ENCODE data around the gene KCNK5.
A peak's percentile ranks its signal among the peaks of the same experiment; 100 is the strongest.

Gene KCNK5

DNA sequence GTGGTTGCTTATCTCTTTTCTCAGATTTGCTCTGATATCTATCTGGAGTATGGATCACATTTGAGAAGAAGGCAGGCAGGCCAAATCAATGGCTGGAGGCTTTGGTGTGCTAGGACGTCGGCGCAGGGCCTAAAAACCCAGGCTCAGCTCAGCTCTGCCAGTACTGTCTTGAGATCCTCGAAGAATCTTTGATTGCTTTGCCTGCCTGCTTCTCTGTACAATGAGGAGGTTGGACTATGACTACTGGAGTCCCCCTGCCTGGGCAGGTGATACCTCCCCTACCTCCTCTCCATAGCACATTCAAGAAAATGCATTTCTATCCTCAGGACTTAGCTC is 25.1 kb downstream of the KCNK5 start:
- DNase-seq, result no peak
- in situ Hi-C loops (cut with HindIII; ENCODE audit: low pct_ligation_motif_present, low pct_unique_long_range_greater_than_20kb, low sequenced_read_pairs), result no loop called here

DNA sequence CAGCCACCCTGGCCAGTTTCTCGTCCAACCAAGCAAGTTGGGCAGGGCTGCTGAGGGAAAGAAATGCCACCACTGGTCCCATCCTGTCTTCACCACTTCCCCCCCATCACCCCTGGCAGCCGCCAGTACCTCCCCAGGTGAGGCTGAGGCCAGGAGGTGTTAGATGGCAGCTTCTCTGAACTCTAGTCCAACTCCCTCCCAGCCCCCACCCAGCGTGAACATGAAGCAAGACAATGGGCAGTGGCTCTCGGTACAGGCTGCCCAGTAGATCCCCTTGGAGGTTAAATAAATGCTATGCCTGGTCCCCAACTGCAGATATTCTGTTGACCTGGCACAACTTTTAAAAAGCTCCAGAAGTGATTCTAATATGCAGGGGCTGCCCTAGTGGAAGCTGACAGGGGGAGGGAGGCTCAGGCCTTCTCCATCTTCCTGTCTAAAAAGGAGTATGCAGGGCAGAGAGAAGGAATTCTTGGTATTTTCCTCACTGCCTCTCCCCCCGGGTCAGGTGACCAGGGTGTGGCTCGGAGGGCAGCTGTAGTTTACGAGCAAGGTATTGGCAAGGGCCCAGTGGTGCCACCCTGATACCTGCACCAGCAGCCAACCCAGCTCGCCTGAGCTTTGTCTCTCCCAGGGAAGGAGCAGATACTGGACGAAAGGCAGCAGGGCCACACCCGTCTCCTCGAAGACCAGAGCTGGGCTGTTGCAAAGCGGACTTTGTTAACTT is 25.7 kb downstream of the KCNK5 start:
- DNase-seq, result no peak
- in situ Hi-C loops (cut with HindIII; ENCODE audit: low pct_ligation_motif_present, low pct_unique_long_range_greater_than_20kb, low sequenced_read_pairs), result no loop called here

DNA sequence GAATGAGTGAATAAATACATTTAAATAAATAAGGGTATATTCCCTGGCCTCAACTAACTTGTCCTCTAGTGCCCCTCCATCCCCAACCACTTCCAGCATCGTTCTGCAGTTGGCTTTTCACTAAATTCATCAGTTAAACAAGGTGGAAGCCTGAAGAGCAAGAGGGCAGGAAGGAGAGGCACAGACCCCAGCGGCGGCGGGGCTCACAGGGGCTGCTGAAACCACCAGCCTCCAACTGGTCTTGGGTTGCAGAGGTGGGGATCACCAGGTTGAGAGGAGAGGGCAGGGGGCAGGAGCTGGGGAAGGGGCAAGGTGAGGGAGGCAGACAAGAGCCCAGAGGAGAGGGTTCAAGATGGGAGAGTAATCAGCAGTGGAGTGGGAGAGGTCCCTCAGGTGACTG is 27.1 kb downstream of the KCNK5 start:
- DNase-seq, result no peak
- in situ Hi-C loops (cut with HindIII; ENCODE audit: low pct_ligation_motif_present, low pct_unique_long_range_greater_than_20kb, low sequenced_read_pairs), result no loop called here

DNA sequence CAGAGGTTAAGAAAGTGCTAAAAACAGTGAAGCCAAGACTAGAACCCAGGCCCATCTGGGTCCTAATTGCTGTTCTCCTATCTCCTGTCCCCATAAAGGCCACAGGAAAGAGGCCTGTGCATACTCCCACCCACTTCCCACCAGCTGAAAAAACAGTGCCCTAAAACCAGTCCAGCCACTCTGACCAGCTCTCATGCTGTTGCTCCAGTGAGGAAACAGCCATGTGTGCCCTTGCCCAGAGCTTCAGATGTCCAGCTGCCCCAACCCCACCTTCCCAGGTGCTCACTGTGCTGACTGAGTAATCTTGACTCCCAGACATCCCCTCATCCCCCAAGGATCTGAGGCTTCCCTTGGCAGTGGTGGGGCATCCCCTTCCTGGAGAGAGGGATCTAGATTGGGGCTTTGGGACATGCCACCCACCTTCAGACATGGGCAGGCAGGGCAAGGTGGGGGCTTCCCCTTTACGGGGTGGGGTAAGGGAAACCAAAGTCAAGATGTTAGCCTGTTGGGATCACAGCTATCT is 28.7 kb downstream of the KCNK5 start:
- in situ Hi-C loops (cut with HindIII; ENCODE audit: low pct_ligation_motif_present, low pct_unique_long_range_greater_than_20kb, low sequenced_read_pairs), result no loop called here
- DNase-seq, result no peak

DNA sequence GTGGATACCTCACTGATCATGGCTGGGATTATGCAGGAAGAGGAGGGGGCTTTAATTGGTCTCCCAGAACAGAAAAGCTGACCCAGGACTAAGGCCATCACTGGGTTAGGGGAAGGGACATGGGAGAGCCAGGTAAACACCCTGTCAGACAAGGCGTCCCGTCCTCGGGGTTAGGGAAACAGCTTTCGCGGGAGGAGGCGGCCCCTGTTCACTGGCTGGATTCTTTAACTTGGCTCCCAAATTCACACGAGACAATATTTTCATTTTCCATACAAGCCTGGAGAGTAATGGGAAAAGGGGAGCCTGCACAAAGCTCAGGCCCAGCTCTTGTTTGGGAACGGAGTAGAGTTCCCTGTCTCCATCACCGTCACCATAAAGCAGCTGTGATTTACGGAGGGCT is 29.3 kb downstream of the KCNK5 start:
- in situ Hi-C loops (cut with HindIII; ENCODE audit: low pct_ligation_motif_present, low pct_unique_long_range_greater_than_20kb, low sequenced_read_pairs), result no loop called here
- no peak for DNase-seq

DNA sequence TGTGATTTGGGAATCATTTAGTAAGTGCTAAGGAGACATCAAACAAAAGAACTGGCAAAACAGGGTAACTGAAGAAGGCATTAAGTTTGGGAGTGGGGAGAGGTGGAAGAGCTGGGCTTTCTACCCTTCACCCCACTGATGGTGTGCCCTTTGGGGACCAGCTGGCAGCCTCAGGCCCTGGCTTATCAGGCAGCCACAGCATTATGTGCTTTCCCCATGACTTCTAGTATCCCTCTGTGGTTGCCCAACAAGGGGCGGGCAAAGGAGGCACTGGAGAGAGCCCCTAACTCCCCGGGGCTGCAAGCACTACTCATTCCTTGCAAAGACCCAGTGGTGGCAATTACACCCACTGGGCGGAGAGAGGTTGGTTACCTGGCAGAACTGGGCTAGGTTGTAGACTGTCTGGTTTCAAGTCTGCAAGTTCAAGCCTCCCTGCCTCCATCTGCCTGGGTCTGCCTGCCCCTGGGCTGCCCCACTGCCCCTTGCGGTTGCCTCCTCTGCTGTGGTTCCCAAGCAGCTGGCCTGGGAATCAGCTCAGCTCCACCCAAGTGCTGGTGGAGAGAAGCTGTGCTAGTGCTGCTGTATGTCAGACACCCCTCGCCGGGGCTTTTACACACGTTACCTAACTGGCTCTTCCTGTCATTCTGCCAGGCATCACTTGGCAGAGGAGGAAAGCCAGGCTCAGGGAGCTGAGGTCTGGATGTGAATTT is 29.9 kb downstream of the KCNK5 start:
- in situ Hi-C loops (cut with HindIII; ENCODE audit: low pct_ligation_motif_present, low pct_unique_long_range_greater_than_20kb, low sequenced_read_pairs), result no loop called here
- DNase-seq, result no peak

DNA sequence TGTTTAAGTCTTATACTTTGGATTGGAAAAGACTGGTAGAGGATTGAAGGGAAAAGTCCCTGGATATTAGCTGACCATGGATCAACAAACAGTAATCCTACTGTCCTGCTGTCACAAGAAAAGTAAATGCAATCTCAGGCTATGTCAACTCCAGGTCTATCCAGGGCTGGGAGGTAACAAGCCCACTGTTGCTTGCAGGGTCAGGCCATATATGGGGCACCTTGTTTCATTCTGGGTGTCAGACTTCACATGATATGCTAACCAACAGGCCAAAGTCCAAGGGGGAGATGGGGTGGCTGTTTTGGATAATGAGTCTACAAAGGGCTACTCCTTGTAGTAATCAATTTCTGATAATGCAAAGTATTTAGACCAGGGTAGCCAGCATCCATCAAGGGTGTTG is 30.7 kb downstream of the KCNK5 start:
- in situ Hi-C loops (cut with HindIII; ENCODE audit: low pct_ligation_motif_present, low pct_unique_long_range_greater_than_20kb, low sequenced_read_pairs), result no loop called here
- DNase-seq, result no peak

DNA sequence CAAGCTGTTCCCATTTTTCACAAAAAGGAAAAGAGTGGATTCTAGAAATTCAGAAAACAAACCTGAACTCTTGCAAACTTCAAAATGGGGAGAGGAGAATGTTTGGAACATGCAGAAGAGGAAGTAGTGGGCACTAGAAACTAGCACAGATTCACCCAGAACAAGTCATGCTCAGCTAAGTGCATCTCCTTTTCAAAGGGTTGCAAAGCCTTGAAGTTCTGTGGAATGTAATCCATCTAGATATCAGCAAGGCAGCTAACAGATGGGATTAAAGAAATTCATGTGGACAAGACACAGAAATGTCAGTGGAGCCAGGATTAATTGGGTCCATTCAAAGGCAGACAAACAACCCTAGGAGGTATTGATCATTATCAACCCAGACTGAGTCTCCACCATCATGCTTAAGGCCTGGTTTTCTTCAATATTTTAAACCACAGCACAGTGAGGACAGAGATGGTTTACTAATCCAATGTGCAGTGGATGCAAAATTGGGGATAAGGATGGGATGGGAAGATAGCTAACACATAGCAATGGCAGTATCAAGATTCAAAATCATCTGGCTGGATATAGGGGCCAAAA is 31.3 kb downstream of the KCNK5 start:
- no peak for DNase-seq
- in situ Hi-C loops (cut with HindIII; ENCODE audit: low pct_ligation_motif_present, low pct_unique_long_range_greater_than_20kb, low sequenced_read_pairs), result no loop called here

DNA sequence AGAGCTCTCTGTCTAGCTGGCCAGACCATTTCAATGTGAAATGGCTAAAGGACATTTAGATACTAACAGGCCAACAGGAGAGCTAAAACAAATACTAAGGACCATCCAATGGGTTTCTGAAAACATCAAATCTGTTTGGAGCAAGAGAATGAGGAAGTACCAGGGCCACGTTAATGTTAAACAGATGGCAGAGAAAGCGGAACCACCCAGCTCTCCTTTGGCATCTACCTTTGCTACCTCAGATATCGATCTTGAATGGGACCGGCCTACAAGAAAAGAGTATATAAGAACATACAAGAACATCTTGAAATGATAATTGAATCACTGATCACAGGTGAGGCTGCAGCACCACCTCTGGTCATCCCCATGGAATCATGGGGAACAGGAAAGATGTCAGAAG is 31.8 kb downstream of the KCNK5 start:
- DNase-seq, result no peak
- in situ Hi-C loops (cut with HindIII; ENCODE audit: low pct_ligation_motif_present, low pct_unique_long_range_greater_than_20kb, low sequenced_read_pairs), result no loop called here

DNA sequence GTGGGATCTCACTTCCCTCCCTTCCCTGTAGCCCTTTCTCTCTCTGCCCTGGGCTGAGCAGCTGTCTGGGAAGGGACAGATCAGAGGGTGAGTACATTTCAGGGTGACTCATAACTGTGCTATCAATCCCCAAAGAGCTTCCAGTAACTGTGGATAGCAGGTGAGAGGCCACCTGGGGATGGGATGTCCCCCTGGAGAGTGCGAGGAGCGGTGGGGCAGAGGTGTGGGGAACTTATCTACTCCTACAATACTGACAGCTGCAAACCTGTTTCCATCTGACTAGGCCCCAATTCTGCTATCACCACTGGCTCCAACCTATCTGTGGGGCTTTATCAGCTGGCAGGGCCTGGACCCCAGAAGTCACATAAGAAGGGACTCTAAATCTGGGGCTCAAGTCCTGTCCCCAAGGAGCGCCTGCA is 32.6 kb downstream of the KCNK5 start:
- in situ Hi-C loops (cut with HindIII; ENCODE audit: low pct_ligation_motif_present, low pct_unique_long_range_greater_than_20kb, low sequenced_read_pairs), result no loop called here
- no peak for DNase-seq

DNA sequence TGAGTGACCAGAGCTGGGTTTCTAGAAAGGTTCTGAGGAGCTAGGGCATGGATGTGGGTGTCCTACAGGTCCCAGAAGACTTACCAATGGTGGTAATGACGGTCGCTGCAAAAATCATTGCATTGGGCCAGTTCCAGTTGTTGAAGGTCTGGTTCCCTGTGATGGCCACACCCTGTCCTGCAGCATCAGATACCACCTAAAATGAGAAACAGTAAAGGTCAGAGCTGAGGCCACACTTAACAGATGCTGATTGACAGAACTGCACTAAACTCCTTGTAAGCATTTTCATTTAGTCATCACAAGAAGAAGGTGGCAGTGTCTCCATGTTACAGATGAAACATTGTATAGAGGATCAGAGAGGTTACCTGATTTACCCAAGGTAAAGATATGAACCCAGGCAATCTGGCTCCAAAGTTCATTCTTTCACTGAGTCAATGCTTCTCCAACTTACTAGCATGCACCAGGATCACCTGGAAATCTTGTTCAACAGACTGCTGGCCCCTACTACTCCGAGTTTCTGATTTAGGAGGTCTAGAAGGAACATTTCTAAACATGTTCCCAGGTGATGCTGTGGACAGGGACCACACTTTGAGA is 33.4 kb downstream of the KCNK5 start:
- in situ Hi-C loops (cut with HindIII; ENCODE audit: low pct_ligation_motif_present, low pct_unique_long_range_greater_than_20kb, low sequenced_read_pairs), result no loop called here
- DNase-seq, result no peak

DNA sequence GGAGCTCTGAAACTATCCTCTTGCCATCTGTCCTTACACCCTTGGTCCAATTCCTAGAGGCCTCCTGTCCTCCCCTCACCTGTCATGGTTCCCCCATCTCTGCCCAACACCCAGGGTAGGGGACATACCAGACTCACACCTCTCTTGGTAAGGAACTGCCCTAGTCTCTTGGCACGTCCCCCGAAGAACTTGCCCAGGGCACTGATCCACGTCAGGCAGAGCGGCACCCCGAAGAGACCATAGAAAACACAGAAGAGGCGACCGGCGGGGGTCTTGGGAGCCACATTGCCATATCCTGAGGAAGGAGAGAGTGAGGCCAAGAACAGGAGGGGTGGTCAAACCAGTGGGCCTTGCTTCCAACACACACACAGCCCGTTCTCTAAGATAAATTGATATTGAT is 34.8 kb downstream of the KCNK5 start:
- in situ Hi-C loops (cut with HindIII; ENCODE audit: low pct_ligation_motif_present, low pct_unique_long_range_greater_than_20kb, low sequenced_read_pairs), result no loop called here
- DNase-seq, result no peak

DNA sequence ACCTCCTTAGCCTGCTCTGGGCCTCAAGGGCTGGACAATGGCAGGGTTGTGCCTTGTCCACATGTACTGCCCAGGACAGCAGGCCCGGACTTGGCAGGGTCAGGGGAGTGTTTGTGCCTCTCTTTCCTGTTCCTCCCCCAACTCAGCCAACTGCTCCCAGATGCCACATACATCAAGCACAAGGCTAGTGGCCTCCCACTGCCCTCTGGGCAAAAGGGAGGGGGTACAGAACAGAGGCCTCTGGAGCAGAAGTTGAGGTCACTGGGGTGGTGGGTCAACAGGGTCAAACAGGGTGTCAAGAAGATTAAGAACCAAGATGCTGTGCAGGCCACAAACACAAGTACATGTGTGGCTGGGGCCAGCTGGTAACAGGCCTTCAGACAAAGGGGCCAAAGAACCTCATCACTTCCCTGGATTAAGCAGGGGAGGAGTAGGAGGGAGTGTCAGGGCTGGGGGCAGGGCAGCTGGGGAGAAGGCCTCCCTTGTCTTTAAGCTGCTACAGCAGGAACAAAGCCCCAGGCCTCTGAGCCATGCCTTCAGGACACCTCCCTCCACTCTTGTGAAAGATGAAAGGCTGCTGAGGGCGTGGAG is 36.0 kb downstream of the KCNK5 start:
- in situ Hi-C loops (cut with HindIII; ENCODE audit: low pct_ligation_motif_present, low pct_unique_long_range_greater_than_20kb, low sequenced_read_pairs), result no loop called here
- DNase-seq, result no peak

DNA sequence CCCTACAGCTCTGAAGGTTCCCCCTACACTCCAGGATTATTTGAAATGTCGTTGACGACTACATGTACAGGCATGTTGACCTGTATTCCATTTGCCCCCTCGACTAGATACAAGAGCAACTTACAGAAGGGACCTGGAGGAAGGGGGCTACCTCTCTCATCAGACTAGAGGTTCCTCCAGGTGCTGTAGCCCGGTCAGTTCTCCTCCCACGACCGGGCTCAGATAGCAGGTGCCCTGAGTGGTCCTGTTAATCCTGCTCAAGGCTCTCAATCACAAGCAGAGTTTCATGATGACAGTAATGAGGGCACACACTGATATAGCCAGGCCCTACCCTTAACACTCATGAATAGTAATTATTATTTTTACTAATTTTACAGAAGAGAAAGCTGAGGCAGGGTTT is 36.5 kb downstream of the KCNK5 start:
- in situ Hi-C loops (cut with HindIII; ENCODE audit: low pct_ligation_motif_present, low pct_unique_long_range_greater_than_20kb, low sequenced_read_pairs), result no loop called here
- no peak for DNase-seq

DNA sequence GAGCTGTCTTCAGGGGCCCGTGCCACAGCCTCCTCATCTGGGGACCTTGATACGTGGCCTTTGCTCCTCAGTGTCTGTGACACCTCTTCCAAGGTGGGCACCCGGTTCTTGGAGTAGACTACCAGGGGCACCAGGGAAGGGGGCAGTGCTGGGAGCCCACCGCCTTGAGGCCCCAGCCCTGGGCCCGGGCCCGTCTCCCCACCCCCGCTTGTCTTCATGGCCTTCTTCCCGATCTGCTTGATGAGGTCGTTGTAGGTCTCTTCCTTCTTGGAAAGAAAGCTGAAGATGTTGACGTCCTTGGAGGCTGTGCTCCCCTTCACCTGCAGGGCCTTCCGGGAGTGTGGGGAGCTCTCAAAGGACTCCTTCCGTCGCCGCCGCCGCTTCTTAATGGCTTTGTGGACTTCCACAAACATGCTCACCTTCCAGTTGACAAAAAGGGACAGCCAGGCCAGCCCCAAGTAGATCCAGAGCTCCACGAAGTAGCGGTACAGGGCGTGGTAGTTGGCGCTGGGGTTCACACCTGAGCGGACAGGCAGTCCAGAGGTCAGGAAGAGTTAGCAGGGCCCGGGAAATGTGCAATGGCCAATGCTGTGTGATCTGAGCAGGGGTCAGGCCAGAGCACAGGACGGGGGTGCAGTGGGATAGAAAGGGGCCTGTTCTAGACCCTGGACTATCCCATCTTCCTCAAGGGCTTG is 37.9 kb downstream of the KCNK5 start:
- no peak for DNase-seq
- in situ Hi-C loops (cut with HindIII; ENCODE audit: low pct_ligation_motif_present, low pct_unique_long_range_greater_than_20kb, low sequenced_read_pairs), result no loop called here

DNA sequence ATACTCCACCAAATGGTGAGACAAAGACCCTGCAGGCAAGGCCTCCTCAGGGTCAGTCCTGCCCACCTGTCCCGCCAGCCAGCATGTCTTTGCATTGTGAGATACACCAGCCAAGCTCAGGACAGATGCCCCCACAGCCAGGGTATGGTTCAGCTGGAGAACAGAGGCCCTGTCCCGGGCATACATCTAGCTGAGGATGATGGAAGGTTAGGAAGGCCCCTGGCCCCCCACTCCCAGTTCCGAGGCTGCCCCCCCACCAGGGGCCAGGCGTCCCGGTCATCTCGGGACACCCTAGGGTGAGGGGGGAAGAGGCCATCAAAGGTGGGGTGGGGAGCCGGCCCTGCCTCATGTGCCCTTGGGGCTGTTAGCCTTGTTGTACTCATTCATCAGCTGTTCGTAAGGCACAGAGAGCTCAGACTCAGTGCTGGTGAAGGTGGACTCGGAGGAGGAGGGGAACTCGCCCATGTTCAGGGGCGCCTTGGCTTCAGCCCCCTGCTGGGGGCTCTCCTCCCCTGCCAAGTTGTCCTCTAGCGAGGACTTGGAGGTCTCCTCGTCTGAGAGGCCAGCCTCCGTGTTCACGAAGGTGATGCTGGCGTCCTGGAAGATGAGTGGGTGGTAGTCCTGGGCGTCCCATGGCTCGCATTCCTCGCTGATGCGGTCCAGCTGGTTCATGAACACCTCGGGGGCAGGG is 38.6 kb downstream of the KCNK5 start:
- in situ Hi-C loops (cut with HindIII; ENCODE audit: low pct_ligation_motif_present, low pct_unique_long_range_greater_than_20kb, low sequenced_read_pairs), result no loop called here
- DNase-seq, result no peak

DNA sequence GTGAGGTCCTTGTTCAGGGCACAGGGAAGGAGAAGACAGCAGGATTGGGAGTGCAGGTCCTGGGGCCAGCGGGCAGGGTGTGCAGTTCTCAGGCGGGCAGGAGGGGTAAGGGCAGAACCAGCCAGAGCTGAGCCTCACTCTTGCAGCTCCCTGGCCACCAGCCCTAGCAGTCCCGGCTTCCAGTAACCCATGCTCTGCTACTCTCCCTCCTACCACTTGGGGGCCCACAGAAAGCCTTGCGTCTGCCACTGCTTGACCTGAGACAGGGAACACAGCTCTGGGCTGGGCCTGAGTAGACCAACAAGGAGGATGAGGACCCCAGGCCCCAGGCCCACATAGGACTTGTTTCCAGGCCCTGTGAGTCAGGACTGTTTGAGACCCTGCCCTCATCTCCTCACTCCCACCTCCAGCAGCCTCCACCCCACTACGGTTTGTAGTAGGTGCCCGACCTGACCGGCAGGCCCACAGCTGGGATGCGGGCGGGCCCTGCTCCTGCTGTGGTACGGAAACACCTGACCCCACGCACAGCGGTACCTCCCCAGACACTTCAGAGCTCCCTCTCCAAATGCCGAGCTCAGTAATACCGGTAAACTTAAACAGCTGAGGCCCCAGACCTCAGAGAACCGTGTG is 39.2 kb downstream of the KCNK5 start:
- DNase-seq, result peak; percentile 26

DNA sequence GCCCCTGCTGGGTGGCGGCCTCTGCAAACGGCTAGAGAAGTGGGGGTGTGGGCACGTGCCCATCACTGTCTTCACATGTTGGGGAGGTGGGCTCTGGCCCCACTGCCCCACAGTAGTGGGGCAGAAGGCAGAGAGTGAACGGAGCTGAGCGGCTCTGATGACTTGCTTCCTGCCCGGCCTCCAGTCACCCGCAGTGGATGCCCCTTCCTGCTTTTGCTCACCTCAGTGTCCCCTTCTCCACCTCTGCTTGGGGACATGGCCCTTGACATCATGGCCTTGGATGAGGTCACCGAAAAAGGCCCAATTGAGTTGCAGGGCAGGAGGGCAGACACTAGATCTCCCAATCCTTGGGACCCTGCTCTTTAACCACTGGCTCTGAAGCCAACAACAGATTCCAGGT is 40.1 kb downstream of the KCNK5 start:
- in situ Hi-C loops (cut with HindIII; ENCODE audit: low pct_ligation_motif_present, low pct_unique_long_range_greater_than_20kb, low sequenced_read_pairs), result no loop called here
- no peak for DNase-seq

More for the DNA sequence above, 39.2 kb downstream of the KCNK5 start:
- in situ Hi-C loops (cut with HindIII; ENCODE audit: low pct_ligation_motif_present, low pct_unique_long_range_greater_than_20kb, low sequenced_read_pairs), result no loop called here

Data from ACHN (cell line).